Activated CD4-positive, alpha-beta T cell treated with anti-CD3 and anti-CD28 coated beads for 48 hours (primary cell): Measurements from ENCODE around the gene TUBA4A.
"Not testable (repeated sequence)": the region's sequence is repeated elsewhere in the genome, so short reads cannot be mapped to it uniquely, and the experiment has no call there.

Source experiments
- DNase-seq: peaks from one replicate; pipeline ENCODE4 v3.0.0-alpha.2; 2020

The TUBA4A gene

DNA sequence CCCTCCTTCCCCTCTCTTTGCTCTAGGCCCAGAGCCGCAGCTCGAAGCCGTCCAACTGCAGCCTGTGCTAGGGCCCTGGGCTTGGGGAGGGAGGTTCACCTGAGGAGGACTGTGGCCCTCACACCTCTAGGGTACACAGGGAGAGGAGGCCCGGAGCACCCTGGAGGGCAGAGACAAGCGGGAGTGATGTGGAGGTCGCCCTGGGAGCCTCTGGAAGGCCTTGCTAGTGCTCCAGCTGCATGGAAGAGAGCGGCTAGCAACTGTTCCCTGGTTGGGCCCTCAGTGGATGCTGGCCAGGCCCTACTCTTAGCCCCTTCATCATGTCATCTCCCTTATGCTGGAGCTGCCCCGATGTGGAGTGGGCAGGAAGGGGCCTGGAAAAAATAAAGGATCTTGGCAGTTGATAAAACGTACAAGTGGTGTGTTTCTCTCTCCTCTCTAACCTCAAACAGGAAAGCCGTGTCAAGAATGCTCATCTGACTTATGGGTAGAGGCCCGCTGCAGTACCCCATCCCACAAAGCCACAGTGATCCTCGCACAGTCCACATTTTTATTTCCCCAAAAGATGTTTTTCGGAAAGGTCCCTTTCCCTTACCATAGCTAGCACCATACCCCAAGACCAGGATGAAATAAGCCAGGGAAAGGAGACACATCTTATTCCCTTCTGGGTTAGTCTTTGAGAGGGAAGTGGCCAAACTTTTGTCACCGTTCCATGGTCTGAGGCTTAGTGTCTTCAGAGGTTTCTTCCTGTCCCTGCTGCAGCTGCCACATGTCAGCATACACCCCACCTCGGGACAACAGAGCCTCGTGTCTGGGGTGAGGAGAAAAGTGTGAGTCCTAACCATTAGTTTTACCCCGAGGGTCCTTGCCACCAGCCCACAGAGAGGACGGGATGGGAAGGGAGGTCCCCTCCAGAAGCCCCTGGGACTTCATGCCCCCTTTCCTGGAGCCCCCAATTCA is 44.2 kb downstream of the TUBA4A start:
- no peak for DNase-seq

DNA sequence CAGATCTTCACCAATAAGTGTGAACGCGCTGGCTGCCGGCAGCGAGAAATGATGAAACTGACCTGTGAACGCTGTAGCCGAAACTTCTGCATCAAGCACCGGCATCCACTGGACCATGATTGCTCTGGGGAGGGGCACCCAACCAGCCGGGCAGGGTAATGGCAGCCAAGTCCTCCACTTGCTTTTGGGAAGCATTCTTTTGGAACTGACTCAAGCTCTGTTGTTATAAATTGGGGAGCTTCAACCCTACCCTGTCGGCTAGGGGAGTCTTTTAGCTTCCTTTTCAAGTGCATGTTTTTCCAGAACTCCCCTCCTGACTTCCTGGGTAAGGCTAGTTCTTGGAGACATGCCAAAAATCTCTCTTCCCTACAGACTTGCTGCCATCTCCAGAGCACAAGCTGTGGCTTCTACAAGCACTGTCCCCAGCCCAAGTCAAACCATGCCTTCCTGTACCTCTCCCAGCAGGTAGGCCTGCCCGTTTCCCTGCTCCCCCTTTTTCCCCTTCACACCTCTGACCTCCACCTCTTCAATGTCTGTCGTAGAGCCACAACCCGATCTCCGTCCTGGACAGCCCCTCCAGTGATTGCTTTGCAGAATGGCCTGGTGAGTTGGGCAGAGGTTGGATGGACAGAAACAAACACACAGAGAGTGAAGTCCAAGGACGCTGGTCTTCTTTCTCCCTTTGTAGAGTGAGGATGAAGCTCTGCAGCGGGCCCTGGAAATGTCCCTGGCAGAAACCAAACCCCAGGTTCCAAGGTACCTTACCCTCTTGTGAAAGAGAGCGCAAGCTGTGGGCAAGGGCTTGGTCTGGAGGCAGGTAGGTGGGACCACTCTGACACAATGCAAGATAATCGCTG is 45.6 kb downstream of the TUBA4A start:
- DNase-seq, result no peak

- no peak for DNase-seq
Observed at GRCh38 chr2:219207134-219207883, 46.4 kb downstream of the TUBA4A start.

- peak; percentile 96 for DNase-seq
Observed at GRCh38 chr2:219206328-219207133, 47.2 kb downstream of the TUBA4A start, which contains the start of gene ZFAND2B. Gene ZFAND2B (plus strand): TSS chr2:219206782. CDS start chr2:219206988, 206 bp downstream.

DNA sequence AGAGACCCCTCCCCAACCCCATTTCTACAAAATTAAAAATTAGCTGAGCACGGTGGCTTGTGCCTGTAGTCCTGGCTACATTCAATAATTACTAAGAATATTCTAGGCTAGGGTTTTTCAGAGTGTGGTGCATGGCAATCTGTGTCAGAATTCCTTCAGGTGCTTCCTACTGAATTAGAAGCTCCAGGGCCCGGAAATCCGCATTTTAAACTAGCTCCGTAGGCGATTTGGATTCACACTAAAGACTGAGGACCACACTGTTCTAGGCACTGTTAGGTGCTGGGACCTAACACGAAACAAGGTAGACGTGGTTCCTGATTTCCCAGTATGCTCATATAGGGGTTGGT is 47.8 kb downstream of the TUBA4A start:
- no peak for DNase-seq

DNA sequence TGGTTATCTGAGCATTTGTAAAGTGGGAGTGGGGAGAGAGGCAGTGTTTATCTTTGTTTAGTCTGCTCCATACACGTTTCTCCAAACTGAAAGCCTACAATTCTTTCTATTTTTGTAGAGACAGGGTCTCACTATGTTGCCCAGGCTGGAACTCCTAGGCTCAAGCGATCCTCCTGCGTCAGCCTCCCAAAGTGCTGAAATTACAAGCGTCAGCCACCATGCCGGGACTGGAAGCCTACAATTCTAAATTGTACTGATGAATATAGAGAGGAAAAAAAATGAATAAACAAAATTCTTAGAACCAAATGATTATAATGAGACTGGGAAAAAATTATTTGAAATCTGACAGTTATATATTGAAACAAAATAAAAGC is 48.6 kb downstream of the TUBA4A start:
- DNase-seq, result no peak

DNA sequence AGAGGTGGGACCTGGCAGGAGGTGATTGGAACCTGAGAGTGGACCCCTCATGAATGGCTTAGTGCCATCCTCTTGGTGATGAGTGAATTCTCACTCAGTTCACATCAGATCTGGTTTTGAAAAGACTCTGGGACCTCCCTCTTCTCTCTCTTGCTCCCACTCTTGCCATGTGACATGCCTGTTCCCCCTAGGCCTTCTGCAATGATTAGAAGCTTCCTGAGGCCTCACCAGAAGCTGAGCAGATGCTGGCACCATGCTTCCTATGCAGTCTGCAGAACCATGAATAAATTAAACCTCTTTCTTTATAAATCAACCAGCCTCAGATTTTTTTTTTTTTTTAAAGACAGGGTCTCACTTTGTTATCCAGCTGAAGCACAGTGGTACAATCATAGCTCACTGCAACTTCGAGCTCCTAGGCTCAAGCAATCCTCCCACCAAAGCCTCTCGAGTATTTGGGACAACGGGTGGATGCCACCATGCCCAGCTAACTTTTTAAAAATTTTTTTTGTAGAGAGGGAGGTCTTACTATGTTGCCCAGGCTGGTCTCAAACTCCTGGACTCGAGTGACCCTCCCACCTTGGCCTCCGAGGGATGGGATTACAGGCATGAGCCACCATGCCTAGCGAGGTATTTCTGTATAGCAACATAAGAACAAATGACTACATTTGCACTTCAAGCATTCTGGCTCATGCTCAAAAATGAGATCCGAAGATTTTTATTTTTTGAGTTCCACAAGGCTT is 49.1 kb downstream of the TUBA4A start:
- no peak for DNase-seq

GRCh38 chr2:219201331-219201730 is 52.4 kb downstream of the TUBA4A start:
- not testable (repeated sequence) for DNase-seq

DNA sequence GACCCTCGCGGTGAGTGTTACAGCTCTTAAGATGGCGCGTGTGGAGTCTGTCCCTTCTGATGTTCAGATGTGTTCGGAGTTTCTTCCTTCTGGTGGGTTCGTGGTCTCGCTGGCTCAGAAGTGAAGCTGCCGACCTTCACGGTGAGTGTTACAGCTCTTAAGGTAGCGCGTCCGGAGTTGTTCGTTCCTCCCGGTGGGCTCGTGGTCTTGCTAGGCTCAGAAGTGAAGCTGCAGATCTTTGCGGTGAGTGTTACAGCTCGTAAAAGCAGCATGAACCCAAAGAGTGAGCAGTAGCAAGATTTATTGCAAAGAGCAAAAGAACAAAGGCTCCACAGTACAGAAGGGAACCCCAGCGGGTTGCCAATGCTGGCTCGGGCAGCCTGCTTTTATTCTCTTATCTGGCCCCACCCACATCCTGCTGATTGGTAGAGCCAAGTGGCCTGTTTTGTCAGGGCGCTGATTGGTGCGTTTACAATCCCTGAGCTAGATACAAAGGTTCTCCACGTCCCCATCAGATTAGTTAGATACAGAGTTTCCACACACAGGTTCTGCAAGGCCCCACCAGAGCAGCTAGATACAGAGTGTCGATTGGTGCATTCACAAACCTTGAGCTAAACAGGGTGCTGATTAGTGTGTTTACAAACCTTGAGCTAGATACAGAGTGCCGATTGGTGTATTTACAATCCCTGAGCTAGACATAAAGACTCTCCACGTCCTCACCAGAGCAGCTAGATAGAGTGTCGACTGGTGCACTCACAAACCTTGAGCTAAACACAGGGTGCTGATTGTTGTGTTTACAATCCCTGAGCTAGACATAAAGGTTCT is 53.0 kb downstream of the TUBA4A start:
- peak; percentile 26 for DNase-seq
